ELF-1 (cell line): ENCODE results near the gene LPAR1.
"Not testable (repeated sequence)": the region's sequence is repeated elsewhere in the genome, so short reads cannot be mapped to it uniquely, and the experiment has no call there.

Experiments used
- DNase-seq: peaks from one replicate; pipeline ENCODE4 v3.0.0-alpha.2; 2016; ENCODE audit warnings: low read depth, low spot score

The LPAR1 gene, protein sequence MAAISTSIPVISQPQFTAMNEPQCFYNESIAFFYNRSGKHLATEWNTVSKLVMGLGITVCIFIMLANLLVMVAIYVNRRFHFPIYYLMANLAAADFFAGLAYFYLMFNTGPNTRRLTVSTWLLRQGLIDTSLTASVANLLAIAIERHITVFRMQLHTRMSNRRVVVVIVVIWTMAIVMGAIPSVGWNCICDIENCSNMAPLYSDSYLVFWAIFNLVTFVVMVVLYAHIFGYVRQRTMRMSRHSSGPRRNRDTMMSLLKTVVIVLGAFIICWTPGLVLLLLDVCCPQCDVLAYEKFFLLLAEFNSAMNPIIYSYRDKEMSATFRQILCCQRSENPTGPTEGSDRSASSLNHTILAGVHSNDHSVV

GRCh38 chr9:111038331-111039230 lies at the start of gene LPAR1:
TSS of gene LPAR1 (minus strand) at chr9:111038470. CDS start at chr9:110972117, 66,353 bp downstream.
- peak; percentile 70 for DNase-seq

- DNase-seq = no peak
Measured at GRCh38 chr9:111078391-111079038, 40.2 kb upstream of the LPAR1 start.

- DNase-seq = no peak
Measured at GRCh38 chr9:111076519-111076918, 38.2 kb upstream of the LPAR1 start.

DNA sequence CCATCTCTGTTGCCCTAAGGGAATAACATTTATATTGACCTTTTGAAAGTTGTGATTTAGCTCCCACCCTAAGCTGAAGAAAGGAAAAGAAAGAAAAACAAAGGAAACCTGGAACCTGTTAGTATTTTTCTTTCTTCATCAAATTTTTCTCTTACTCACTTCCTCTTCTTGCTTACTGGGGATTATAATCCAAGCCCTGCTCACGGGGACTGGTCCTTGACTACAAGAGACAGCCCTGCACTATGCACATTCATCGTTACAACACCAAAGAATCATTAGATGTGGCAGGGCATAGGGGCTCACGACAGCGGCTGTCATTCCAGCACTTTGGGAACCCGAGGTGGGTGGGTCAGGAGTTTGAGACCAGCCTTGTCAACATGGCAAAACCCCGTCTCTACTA lies 37.8 kb upstream of the LPAR1 start:
- no peak for DNase-seq

- no peak for DNase-seq
Measured at GRCh38 chr9:111074395-111074794, 36.1 kb upstream of the LPAR1 start.

DNA sequence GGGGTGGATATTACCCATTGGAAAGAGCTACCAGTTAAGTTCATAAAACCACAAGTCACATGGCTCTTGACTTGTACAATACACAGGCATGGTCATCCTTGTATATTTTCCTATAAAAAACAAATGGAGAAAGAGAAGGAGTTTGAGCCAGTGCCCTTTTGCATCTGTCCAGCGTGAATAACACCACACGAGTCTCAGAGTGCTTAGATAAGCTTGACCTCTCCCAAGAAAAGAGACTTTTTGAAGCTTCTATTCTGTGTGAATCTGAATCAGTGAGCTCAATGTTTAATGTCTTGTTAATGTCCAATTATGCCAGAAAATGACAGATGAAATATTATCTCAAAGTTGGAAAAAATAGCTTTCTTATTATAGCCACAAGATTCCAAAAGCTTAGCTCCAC lies 30.9 kb upstream of the LPAR1 start:
- DNase-seq = no peak

DNA sequence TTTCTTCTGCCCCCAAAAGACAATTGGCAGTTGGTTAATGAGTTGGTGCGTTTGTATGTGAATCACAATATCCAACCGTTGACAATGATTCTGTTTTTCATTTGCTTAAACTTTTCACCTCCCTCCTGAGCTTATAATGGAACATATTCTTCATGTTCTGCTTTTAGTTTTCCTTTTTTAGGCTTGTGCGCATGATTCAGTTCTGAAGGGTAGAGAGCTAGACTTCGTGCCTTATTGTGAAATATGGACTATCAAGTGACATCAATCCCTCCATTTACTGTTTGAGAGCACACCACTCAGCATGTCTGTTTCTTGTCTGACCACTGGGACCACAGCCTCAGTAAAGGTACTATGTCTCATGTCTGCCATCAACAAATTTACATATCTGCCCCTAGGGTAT lies 30.5 kb upstream of the LPAR1 start:
- DNase-seq = no peak

DNA sequence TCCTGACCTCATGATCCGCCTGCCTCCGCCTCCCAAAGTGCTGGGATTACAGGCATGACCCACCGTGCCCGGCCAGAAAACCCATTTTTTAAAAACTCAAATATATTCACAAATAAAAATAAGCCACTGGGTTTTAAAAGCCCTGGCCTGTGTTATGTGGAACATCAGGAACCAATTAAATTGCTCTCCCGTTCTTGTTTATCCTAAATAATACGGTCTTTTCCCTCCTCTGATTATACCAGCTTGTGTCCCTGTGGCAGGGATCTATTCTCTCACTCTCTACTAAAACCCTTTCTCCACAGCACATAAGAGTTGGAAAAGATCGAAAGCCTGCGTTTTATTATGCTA lies 30.1 kb upstream of the LPAR1 start:
- no peak for DNase-seq

DNA sequence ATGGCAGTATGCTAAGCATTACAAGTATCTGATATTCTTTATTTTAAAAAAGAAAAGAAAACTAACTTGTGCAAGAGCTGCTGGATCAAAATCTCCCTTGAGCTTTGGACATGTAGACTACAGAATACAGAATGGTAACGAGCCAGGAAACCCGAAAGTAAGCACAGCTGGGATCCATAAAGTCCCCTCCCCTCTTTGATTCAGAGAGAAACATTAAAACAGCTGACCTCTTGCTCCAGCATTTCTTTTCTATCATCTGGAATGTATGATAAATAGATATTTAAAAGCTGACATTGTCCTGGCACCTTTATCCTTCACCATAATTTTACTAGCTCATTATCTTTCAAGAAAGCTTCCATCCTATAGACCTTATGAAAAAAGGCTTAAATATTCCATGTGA lies 28.2 kb upstream of the LPAR1 start:
- DNase-seq = no peak

GRCh38 chr9:111065414-111065813 lies 27.1 kb upstream of the LPAR1 start:
- DNase-seq = no peak

- DNase-seq = no peak
Measured at GRCh38 chr9:111064160-111064837, 26.0 kb upstream of the LPAR1 start.

DNA sequence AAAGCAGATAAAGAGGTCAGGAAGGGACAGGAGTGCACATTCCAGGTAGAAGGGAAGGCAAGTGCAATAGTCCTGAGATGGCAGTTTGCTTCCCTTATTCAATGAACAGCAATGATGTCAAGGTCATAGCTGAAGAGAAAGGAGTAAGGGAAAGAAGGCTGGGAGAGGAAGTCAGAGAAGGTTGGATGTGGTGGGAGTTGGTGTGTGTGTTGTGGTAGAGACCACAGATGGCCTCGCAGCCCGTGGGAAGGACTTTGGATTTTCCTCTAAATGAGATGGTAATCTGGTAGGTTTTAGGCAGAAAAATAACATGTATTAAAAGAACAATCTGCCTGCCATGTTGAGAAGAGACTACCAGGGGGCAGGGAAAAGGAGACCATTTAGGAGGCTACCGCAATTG lies 25.1 kb upstream of the LPAR1 start:
- no peak for DNase-seq

DNA sequence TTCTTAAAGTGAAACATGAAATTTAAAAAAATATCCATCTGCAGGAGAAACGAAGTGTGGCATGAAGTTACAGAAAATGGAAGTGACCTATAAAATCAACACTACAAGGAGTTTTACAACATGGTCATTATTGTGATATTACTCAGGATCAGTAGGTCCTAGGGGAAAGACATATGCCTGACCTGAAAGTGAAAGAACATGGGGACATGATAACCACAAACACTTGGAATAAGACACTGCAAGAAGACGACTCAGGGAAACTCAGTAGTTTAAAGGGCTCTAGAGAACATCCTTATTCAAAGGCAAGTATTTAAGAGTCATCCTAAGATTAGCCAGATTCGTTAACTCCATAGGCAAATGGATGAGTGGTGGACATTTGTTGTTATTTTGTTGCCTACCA lies 19.9 kb upstream of the LPAR1 start:
- DNase-seq = no peak

- DNase-seq = no peak
Measured at GRCh38 chr9:111056538-111056937, 18.3 kb upstream of the LPAR1 start.

DNA sequence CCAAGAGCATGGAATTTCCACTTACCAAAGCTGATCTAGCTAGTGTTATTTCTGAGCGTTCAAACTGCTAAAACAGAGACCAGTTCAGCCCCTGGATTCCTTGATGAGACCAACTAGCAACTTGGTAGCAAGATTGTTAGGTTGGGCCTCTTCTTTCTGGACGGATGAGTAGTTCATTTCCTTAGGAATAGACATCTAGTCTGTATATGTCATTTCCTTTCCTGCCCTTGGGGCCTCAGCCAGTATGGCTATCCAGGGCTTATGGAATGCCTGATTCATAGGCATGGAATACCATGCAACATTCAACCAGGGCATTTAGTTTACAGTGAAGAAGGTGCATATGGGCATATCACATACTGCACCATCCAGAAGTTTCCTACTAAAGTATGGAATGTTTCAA lies 14.5 kb upstream of the LPAR1 start:
- no peak for DNase-seq

DNA sequence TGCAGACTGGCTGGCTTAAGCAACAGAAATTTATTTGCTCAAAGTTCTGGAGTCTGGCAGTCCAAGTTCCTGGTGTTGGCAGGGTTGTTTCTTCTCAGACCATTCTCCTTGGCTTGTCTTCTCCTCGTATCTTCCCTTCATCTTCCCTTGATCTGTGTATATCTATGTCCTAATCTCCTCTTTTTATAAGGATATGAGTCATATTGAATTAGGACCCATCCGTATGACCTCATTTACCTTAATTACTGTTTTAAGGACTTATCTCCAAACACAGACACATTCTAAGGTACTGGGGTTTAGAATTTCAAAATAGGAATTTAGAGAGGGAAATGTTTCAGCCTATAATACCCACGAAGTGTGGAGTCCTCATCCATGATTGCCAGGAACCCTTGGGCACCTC lies 13.1 kb upstream of the LPAR1 start:
- DNase-seq = no peak

GRCh38 chr9:111050819-111051218 lies 12.5 kb upstream of the LPAR1 start:
- no peak for DNase-seq

GRCh38 chr9:111047287-111047686 lies 9.0 kb upstream of the LPAR1 start:
- not testable (repeated sequence) for DNase-seq

DNA sequence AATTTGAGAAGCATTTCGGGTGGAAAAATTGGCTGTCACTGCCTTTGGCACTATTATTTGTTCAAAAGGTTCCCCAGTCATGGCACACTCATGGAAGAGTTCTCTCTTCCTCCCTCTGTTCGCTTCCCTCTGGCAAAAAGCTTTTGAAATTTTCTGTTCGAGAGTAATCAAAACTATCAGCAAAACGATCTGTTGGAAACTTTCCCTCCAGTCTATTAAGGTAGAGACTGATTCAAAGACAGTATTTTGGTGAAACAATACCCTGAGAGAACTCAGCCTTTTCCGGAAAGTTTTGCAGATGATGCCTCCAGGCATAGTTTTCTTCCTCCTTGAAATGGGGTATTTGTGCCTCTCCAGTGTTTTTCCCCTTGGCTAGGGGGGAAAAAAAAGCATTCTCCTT lies 3.6 kb upstream of the LPAR1 start:
- peak; percentile 18 for DNase-seq

GRCh38 chr9:111040494-111040893 lies 2.2 kb upstream of the LPAR1 start:
- DNase-seq = no peak

GRCh38 chr9:111039231-111039906 lies 1.1 kb upstream of the LPAR1 start:
- peak; percentile 31 for DNase-seq
